ENCODE results near the gene PKIG.
"Not testable (repeated sequence)": the region's sequence is repeated elsewhere in the genome, so short reads cannot be mapped to it uniquely, and the experiment has no call there.

Gene PKIG

DNA sequence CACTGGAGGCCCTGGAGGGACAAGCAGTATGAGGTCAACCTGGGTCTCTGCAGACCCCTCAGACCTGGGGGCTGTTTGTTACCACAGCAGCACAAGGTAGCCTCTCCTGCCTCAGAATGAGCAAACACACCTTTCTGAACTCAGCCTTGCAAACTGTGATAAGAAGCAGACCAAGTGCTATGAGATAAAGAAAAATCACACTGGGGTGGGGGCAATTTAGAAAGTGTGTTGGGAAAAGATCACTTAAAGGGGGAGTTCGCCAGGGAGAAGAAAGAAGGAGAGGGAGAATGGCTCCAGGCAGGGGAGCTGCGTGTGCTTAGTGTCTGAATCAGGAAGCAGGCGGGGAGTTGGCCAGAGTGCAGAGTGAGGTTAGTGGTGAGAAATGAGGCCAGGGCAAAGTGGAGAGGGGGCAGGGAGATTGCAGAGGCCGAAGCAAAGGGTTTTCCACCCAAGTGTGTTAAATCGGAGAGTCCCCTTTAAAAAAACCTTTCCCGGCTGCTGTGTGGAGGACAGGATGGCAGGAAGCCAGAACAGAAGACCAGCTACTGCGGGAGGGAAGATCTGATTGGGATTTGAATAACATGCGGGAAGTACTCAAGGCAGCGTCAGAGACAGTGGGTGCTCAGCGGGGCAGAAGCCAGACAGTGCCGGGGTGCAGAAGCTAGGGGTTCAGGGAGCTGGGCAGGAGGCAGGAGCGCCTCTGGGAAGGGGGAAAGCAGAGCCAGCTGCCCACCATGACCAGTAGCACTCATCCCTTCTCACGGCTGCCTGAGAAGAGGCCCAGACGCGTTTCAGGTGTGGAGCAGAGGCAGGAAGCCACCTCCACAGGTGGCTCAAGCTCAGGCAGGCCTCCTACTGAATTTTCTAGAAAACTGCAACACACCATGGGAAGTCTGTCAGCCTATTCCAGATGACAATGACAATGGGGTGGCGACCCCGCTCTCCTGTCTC lies 60.1 kb downstream of the PKIG start:
- ATAC-seq (peak; percentile 36), DNase-seq (peak; percentile 54)

DNA sequence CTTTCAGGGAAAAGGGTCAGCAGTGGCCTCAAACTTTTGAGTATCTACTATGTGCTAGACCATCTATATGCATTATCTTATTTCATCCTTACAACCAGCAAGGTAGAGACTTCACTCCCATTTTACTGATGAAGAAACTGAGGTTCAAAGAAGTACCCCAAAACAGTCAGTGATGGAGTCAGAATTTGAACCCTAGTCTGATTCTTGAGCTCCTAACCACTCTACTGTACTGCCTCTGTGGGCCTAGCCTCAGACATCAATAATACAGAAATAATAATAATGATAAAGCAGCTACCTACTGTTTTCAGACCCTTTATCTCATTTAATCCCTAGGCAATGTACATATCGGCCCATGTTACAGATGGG lies 60.8 kb downstream of the PKIG start:
- no peak for DNase-seq
- no peak for ATAC-seq

DNA sequence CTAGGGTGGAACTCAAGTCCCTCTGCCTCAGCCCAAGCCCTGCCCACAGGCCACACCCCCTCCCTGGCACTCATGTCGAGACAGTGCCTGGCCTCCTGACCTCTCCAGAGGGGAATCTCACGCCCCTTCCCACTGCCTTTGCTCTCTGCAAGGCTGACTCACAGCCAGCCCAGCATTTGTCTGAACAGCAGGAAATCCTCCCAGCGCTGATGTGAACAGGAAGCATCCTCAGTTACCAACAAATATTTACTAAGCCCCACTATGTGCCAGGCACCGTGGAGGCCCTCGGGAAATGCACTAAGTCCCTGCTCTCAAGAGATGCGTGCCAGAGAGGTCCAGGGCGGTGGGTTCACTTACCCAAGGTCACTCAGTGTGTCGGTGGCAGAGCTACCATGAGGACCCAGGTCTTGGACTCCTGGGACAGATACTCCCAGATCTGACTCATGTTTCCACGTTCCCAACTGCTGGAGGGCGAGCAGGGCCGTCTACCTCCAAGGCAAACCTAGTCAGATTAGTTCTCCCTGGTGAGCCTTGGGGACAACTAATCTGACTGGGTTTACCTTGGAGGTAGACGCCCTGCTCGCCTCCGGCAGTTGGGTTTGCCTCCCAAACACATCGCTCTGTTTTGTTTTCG lies 61.3 kb downstream of the PKIG start:
- ATAC-seq = no peak
- DNase-seq = peak; percentile 44

GRCh38 chr20:44644230-44644617 lies 61.8 kb downstream of the PKIG start:
- ATAC-seq (no peak), DNase-seq (no peak)

DNA sequence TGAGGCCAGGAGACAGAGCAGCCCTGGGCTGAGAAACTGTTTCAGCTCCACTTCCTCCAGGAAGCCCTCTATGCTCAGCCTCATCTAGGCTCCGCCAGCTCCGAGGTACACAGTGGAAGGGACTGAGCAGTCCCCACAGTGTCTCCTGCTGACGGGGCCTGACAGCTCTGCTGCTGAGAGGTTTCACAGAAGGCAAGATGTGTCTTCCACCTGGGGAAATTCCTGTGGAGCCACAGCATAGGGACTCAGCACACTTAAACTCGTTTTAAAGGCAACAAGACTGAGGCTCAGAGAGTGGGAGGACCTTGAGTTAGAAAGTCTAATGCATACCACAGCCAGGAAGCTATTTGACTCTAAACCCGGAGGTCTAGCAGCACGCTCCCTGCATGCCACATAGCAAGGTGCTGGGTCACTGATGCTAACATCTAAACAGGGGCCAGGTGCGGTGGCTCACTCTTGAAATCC lies 62.3 kb downstream of the PKIG start:
- ATAC-seq = peak; percentile 37
- peak; percentile 40 for DNase-seq

DNA sequence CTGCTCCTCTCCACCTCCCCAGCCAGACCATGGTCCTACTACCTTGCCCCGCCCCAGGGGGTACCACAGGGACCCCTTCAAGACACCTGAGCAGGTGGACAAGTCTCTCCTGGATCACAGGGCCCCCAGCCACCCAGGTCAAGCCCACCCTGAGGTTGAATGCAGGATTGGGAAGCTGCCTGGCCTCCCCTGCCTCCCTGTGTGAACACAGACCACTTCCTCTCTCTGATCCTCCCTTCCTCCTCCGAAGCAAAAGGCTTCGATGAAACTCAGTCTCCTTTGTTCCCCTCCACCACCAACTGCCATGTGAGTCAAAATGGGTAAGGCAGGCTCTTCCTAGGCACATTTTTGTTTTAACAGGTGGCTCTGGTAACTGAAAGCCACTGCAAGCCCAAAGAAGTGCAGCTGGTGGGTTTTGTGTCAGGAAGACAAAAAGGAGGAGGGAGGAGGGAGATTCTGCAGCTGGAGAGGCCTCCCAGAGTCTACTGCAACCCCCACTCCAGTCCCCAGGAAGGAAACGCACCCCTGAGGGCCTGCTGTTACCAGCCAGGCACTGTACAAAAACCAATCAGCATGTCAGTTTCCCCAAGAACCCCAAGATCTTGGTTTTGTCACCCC lies 63.8 kb downstream of the PKIG start:
- DNase-seq (peak; percentile 30), ATAC-seq (peak; percentile 19)

- ATAC-seq (peak; percentile 26), DNase-seq (no peak)
Observed at GRCh38 chr20:44646641-44647274, 64.4 kb downstream of the PKIG start.

GRCh38 chr20:44648068-44648467 lies 65.7 kb downstream of the PKIG start:
- ATAC-seq (no peak), DNase-seq (no peak)

GRCh38 chr20:44648579-44648978 lies 66.2 kb downstream of the PKIG start:
- no peak for DNase-seq
- no peak for ATAC-seq

DNA sequence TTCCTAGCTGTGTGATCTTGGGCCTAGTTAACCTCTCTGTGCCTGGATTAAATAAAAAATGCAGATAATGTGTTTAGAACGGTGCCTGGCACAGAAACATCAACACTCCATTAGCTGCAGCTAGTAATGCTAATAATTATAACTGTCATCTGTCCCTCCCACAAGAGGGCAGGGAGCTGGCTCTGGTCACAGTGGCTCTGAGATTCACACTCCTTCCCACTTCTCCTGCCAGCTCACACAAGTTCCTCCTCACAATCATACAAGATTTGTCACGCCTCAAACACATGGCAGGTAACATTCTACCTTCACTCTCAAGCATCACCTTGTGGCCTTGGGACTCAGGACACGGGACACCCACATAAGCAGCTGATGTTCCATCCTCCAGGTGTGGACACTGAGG lies 66.7 kb downstream of the PKIG start:
- ATAC-seq = no peak
- DNase-seq = no peak

DNA sequence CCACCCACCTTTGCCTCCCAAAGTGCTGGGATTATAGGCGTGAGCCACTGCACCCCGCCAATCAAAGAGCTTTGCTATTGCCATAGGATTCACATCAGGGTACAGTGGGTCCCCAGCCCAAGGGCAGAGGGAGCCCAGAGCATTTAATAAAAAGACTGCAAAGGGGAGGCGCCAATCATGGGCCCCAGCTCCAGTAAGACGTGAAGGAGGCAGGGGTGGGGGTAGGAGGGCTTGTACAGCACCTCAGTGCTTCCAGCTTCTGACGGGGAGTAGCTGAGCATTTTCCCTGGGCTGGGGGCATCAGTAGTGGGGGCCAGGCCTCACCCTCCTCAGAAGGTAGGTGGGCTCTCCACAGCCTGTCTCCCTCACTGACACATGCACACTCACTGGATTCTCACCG lies 67.6 kb downstream of the PKIG start:
- no peak for DNase-seq

DNA sequence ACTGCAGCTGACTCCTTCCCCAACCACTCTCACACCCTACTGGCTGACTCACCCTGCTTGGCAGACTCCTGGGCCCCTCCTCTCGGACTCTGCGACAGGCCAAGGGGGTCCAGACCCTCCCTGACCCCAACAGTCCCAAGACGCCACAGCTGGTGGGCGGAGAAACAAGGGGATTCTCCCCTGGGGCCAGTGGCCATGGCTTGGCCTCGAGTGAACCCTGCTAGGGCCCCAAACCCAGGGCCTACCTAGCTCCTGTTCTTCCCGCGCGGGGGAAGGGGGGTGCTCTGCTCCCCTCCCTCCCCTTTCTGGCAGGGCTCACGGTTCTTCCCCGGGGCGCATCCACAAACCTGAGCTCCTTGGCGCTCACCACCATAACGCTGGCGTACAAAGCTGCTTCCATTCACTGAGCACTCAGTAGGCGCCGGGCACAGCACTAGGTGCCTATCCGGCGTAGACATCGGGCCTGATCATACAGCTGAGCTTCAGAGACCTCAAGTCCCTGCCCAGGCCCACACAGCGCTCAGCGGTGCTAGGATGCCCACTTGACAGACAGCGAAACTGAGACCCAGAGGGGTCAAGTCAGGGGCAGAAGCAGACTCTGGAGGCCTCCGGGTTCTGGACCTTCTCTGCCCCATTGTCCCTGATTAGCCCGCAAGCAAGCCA lies 68.5 kb downstream of the PKIG start:
- peak; percentile 44 for DNase-seq
- peak; percentile 52 for ATAC-seq

More for the DNA sequence above, 67.6 kb downstream of the PKIG start:
- ATAC-seq = no peak

DNA sequence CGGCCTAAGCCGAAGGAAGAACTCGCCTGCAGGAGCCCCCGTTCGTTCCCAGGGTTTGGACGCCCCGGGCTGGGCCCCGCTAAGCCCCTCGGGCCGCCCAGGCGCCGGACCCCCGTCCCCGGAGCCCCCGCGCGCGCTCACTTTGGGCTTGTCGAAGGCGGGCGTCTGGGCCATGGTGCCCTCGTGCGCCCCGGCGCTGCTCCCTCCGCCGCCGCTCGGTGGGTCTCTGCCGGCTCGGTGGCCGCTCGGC lies 69.0 kb downstream of the PKIG start:
- DNase-seq = no peak
- ATAC-seq = no peak

GRCh38 chr20:44651684-44652423 lies 69.5 kb downstream of the PKIG start, which contains the start of gene ADA:
Gene ADA (minus strand): TSS chr20:44651699. CDS start chr20:44651607, 92 bp downstream.
- ATAC-seq = peak; percentile 44
- peak; percentile 59 for DNase-seq

GRCh38 chr20:44653546-44653945 lies 71.2 kb downstream of the PKIG start:
- ATAC-seq = no peak
- no peak for DNase-seq

- DNase-seq = not testable (repeated sequence)
Observed at GRCh38 chr20:44654210-44654609, 71.8 kb downstream of the PKIG start.

DNA sequence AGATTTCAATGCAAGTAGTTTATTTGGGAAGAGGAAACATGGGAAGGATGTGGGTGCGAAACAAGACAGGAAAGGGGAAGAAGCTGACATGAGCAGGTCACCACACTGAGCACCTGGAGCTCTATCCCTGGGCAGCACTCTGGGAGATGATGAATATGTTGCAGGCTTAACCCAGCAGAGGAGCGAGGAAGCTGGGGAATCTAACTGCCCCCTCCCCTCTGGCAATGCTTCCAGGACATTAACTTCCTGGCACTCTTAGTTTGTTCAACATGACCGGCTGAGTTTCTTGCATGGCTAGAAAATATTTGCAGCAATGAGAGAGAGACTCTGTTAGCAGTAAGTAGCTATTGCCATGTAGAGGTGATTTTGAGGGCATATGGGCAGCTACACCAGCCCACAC lies 74.1 kb downstream of the PKIG start:
- ATAC-seq (no peak), DNase-seq (no peak)

More at GRCh38 chr20:44654210-44654609, 71.8 kb downstream of the PKIG start:
- not testable (repeated sequence) for ATAC-seq

GRCh38 chr20:44657875-44658274 lies 75.5 kb downstream of the PKIG start:
- no peak for ATAC-seq

GRCh38 chr20:44658810-44659209 lies 76.4 kb downstream of the PKIG start:
- ATAC-seq (no peak), DNase-seq (no peak)

More at GRCh38 chr20:44657875-44658274, 75.5 kb downstream of the PKIG start:
- no peak for DNase-seq

DNA sequence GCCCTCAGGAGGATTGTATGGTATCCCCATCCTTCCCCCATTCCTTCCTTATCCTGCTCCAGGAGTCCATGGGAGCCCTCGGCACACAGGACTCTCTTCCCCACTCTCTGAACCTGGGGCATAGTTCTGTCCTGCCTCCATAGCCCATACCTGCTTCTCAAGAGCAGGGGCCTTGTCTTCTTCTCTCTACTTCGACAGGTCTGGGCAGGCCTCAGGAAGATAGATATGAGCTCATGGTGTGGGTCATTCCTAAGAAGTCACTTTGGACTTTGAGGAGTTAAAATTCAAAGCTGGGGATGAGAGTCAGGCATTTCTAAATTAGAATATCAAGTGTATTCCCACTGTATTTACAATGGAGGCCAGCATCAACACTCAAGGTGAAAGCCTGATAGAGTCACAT lies 77.6 kb downstream of the PKIG start:
- DNase-seq = no peak
- no peak for ATAC-seq

DNA sequence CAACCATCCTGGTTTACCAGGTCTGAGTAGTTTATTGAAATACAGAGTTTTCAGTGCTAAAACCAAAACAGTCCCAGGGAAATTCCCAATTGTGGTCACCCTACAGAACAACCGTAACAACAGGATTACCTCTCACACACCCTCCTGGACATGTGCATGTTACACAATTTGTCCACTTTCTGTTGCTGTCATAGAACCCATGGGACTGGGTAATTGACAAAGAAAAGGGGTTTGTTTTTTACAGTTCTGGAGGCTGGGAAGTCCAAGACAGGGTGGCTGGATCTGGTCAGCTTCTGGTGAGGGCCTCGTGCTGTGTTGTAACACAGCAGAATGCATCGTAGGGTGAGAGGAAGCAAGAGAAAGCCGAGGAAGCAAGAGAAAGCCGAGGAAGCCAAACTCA lies 78.2 kb downstream of the PKIG start:
- DNase-seq (no peak), ATAC-seq (no peak)

Data from stimulated activated naive CD8-positive, alpha-beta T cell treated with anti-CD3 and anti-CD28 coated beads, Interleukin-15, Interleukin-2, amounts not matched to agents 100 U/mL and 50 U/mL, for 24 hours (primary cell).